Psoas muscle (tissue), 8 donors: Measurements from ENCODE around the gene RAB14. TPM values are rescaled to one million over a fixed set of nuclear protein-coding genes. Genes with fewer than 3 reads are reported as not detected.

Experiments
- ATAC-seq, 4 donors: fragments of 200-7000 bp; cut with Tn5 transposase; one replicate each; pipeline ENCODE4 v1.9.1; 2020; ENCODE audit warnings: moderate library complexity in 3 of 4, mild to moderate bottlenecking in 2 of 4
- DNase-seq, 2 donors: peaks; one replicate each; pipeline ENCODE4 v3.0.0-alpha.2; 2020
- H3K27ac ChIP-seq: fragments of 200-600 bp; one replicate; pipeline ENCODE4 v1.8.0; 2022
- H3K27me3 ChIP-seq, 3 donors: fragments of 200-600 bp in 1 of 3; one replicate each; pipeline versions ENCODE4 v1.6.1 to v1.8.0; 2013 to 2022; ENCODE audit warnings: low read length in 2 of 3, mild to moderate bottlenecking in 2 of 3, moderate library complexity in 1 of 3; ENCODE audit not compliant: insufficient read depth in 3 of 3
- H3K36me3 ChIP-seq, 2 donors: fragments of 200-600 bp in 1 of 2; one replicate each; pipeline versions ENCODE4 v1.6.1 to v1.8.0; 2013 to 2022; ENCODE audit warnings: low read depth in 1 of 2, mild to moderate bottlenecking in 1 of 2, moderate library complexity in 1 of 2; ENCODE audit not compliant: insufficient read depth in 1 of 2
- H3K4me1 ChIP-seq: fragments of 200-600 bp; one replicate; pipeline ENCODE4 v1.8.0; 2022
- H3K4me3 ChIP-seq: fragments of 200-600 bp; one replicate; pipeline ENCODE4 v1.8.0; 2022; ENCODE audit warnings: mild to moderate bottlenecking
- H3K9me3 ChIP-seq: fragments of 200-600 bp; one replicate; pipeline ENCODE4 v1.8.0; 2022
- WGBS, 3 donors: extraction: QIAGEN DNeasy Blood & Tissue Kit; methylation state at CpG; one replicate each; pipeline versions ENCODE4 v1.1.6 to v1.1.7; 2013; 5-methylcytosine and 5-hydroxymethylcytosine counted together
- intact Hi-C, 2 donors: fragments of 100-400 bp; cut with DNase I; formaldehyde crosslinking; loops; one replicate each; pipeline versions ENCODE4 v1.11.0 to v1.14.2; 2022
- polyA plus RNA-seq, 3 donors: library from polyadenylated mRNA; stranded (reverse); fragments of 200-250 nt; gene quantifications; one replicate each; pipeline ENCODE4 v1.2.3, GENCODE V29; 2013
- total RNA-seq, 4 donors: library from RNA; stranded (reverse); fragmentation: NEBNext Ultra II Directional in 2 of 4; extraction: Animal tissue kit (Norgen Biotek cat#: 25700) in 2 of 4; gene quantifications; one replicate each; pipeline versions ENCODE4 v1.2.1 to v1.2.4, GENCODE V29; 2021 to 2023
- TF ChIP-seq, protein P1 (sequence below): fragments of 200-600 bp; IDR thresholded peaks from one replicate; pipeline ENCODE4 v1.8.0; 2022; ENCODE audit warnings: antibody characterized with exemption
- donor health status: healthy with polysubstance abuse.
- donor health status: DM: no; HTN: no; CAD: no; lungs with moderate emphysema.
- donor health status: Bipolar disorder and iron deficiency.
- donor health status: healthy.
- donor health status: DM: yes; HTN: yes; CAD: no.
- donor health status: DM: no; HTN: no; CAD: no.
- donor health status: DM: no; HTN: no; CAD: no.
- donor health status: DM: yes; HTN: yes; CAD: no.

Gene RAB14
- total and polyA plus RNA-seq, 7 donors: 17.6 to 51.5 (median 43.6) TPM

DNA sequence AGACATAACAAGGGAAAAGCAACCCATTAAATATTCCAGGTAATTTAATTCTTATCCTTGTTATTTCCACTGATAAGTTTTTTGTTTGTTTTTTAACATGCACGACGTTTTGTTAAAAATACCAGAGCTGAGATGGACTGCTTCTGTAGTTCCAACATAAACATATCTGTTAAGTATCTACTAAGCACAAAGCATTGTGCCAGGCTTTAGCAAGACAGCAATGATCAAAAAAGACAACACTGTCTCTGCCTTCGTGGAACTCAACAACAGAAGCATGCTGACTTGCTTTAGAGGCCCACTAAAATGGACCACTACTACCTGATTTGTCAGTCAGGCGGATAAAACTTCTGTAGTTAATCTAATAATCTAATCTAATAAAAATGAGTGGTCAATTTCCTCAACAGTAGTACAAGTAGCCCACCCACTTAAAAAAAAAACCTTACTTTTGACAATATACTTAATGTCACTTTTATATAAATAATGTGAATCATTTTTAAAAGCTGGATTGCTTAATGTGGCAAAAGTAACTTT lies 3.1 kb downstream of the RAB14 start:
- TF ChIP-seq, protein P1, sequence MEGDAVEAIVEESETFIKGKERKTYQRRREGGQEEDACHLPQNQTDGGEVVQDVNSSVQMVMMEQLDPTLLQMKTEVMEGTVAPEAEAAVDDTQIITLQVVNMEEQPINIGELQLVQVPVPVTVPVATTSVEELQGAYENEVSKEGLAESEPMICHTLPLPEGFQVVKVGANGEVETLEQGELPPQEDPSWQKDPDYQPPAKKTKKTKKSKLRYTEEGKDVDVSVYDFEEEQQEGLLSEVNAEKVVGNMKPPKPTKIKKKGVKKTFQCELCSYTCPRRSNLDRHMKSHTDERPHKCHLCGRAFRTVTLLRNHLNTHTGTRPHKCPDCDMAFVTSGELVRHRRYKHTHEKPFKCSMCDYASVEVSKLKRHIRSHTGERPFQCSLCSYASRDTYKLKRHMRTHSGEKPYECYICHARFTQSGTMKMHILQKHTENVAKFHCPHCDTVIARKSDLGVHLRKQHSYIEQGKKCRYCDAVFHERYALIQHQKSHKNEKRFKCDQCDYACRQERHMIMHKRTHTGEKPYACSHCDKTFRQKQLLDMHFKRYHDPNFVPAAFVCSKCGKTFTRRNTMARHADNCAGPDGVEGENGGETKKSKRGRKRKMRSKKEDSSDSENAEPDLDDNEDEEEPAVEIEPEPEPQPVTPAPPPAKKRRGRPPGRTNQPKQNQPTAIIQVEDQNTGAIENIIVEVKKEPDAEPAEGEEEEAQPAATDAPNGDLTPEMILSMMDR: no peak
- intact Hi-C loops: no loop called here
- Histone ChIP-seq H3K4me1 (peaks cover 62% of the 10 kb centered on the region), H3K4me3 (peak overlapping the region; percentile 96), H3K36me3 (no peaks in the 10 kb centered on the region), H3K9me3 (no peaks in the 10 kb centered on the region), H3K27me3 (no peaks in the 10 kb centered on the region), H3K27ac (no peak overlapping the region)
- 31 to 36% (median 34%) methylated on average over 4 of the region's 4 CpGs for WGBS, 3 donors
- DNase-seq (no peak), ATAC-seq (no peak)

DNA sequence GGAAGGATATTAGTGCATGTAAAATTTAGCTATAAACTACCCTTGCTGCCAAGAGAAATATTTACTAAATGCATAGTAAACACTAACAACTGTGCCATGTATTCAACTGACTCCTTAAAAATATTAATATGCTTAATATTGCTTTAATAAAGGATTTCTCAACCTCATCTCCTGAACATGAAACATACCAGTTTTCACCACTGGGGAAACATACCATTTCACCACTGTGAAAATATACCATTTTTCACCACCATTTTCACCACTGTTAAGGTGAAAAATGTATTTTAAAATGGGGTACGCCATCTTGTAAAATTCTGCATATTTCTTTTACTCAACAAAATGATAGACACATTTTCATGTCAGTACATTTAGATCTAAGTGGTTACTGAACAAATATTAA lies 4.5 kb downstream of the RAB14 start:
- DNase-seq: no peak
- Histone ChIP-seq H3K27ac (no peak overlapping the region), H3K27me3 (no peaks in the 10 kb centered on the region), H3K4me3 (peak overlapping the region; percentile 15), H3K9me3 (no peaks in the 10 kb centered on the region), H3K4me1 (peaks cover 76% of the 10 kb centered on the region), H3K36me3 (no peaks in the 10 kb centered on the region)
- 87 to 97% (median 91%) methylated on average over 1 of the region's 1 CpG for WGBS, 3 donors
- ATAC-seq: no peak
- intact Hi-C loops: no loop called here
- TF ChIP-seq, protein P1: no peak

DNA sequence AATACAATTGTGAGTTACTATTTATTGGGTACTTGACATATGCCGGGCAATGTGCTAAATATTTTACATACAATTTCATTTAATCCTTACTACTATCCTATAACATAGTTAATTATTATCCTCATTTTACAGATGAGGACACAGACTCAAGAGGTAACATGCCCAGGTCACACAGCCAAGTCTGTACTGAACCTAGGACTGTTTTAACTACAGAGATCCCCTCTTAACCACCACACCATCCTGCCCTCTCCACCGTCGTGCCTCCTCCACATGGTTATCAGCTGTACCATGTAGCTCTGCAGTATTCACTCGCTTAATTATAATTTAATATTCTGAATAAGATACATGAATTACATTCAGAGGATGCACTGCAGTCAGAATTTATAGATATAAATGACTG lies 5.3 kb downstream of the RAB14 start:
- Histone ChIP-seq H3K4me1 (peaks cover 84% of the 10 kb centered on the region), H3K36me3 (no peaks in the 10 kb centered on the region), H3K9me3 (no peaks in the 10 kb centered on the region), H3K4me3 (peak overlapping the region; percentile 15), H3K27ac (no peak overlapping the region), H3K27me3 (no peaks in the 10 kb centered on the region)
- WGBS, 3 donors: 49 to 58% (median 49%) methylated on average over 4 of the region's 4 CpGs
- TF ChIP-seq, protein P1: no peak
- DNase-seq (no peak), ATAC-seq (no peak)
- intact Hi-C loops: no loop called here

DNA sequence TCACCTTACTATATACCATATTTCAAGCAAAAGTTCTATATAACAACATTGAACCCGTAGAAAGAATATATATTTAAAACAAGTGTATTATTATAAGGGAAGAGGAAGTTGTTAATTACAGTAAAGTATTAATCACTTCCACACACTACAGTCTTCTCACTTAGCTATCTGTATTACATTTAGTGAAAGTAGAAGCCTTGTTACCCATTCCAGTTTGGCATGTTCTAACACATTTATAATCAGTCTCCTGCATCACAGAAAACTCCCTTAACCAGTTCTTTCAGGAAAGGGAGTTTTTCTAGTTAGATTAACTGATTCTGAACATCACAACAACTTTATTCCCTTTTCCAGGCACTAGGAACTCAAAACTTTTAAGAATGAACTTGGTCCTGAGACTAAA lies 6.9 kb downstream of the RAB14 start:
- ATAC-seq: no peak
- intact Hi-C loops: no loop called here
- no peak for DNase-seq
- Histone ChIP-seq H3K9me3 (no peaks in the 10 kb centered on the region), H3K27ac (no peak overlapping the region), H3K4me3 (no peak overlapping the region), H3K4me1 (peaks cover 93% of the 10 kb centered on the region), H3K27me3 (no peaks in the 10 kb centered on the region), H3K36me3 (no peaks in the 10 kb centered on the region)
- 39 to 61% (median 41%) methylated on average over 1 of the region's 1 CpG for WGBS, 3 donors
- TF ChIP-seq, protein P1: no peak
